IMR-90 (cell line): ENCODE results near the gene INMT. TPM values are rescaled to one million over a fixed set of nuclear protein-coding genes. Genes with fewer than 3 reads are reported as not detected.

ENCODE experiments used
- ATAC-seq: fragments of 200-7000 bp; cut with Tn5 transposase; 2 replicates; pipeline ENCODE4 v1.9.1; 2020; ENCODE audit warnings: low read depth, mild to moderate bottlenecking, moderate library complexity
- BruUV-seq: library from RNA; stranded (reverse); fragments of 400-500 nt; replicated peaks from 2 replicates; lab custom pipeline; 2021; lab: Mats Ljungman, UMichigan
- CTCF ChIA-PET: fragments of 300-600 bp; formaldehyde crosslinking; extraction: SDS; loops from one replicate; lab custom pipeline; 2021; ENCODE audit warnings: antibody characterized with exemption; lab: Yijun Ruan, JAX
- POLR2A ChIA-PET: fragments of 300-600 bp; sonication (Branson Sonifier 250); formaldehyde crosslinking; loops from one replicate; lab custom pipeline; 2022; ENCODE audit warnings: antibody characterized with exemption; ENCODE audit not compliant: unreplicated experiment; lab: Charles Lee
- DNase-seq: peaks from one replicate; pipeline ENCODE4 v3.0.0; 2013
- H2AFZ ChIP-seq: replicated peaks from 2 replicates; pipeline ENCODE3; 2013; ENCODE audit warnings: low read length, mild to moderate bottlenecking; ENCODE audit not compliant: poor library complexity
- H2AK5ac ChIP-seq: 2 replicates; pipeline ENCODE4 v1.6.1; 2013; ENCODE audit warnings: low read depth, low read length, inconsistent platforms
- H2AK9ac ChIP-seq: replicated peaks from 2 replicates; pipeline ENCODE3; 2013; ENCODE audit warnings: mild to moderate bottlenecking, low read depth, low read length, moderate library complexity; ENCODE audit not compliant: poor library complexity
- H2BK120ac ChIP-seq: 2 replicates; pipeline ENCODE4 v1.6.1; 2013; ENCODE audit warnings: low read depth, low read length, inconsistent platforms
- H2BK15ac ChIP-seq: 3 replicates; pipeline ENCODE4 v1.6.1; 2013; ENCODE audit warnings: low read depth, low read length, inconsistent platforms
- H2BK20ac ChIP-seq: 2 replicates; pipeline ENCODE4 v1.6.1; 2013; ENCODE audit warnings: low read depth, mild to moderate bottlenecking, inconsistent platforms, low read length, moderate library complexity
- H2BK5ac ChIP-seq: 2 replicates; pipeline ENCODE4 v1.6.1; 2013; ENCODE audit warnings: mild to moderate bottlenecking, low read depth, low read length, inconsistent platforms; ENCODE audit not compliant: poor library complexity, severe bottlenecking
- H3K14ac ChIP-seq: replicated peaks from 2 replicates; pipeline ENCODE4 v1.6.1; 2013; ENCODE audit warnings: low read depth, low read length, inconsistent platforms
- H3K18ac ChIP-seq: 2 replicates; pipeline ENCODE4 v1.6.1; 2013; ENCODE audit warnings: low read depth, low read length, control low read depth
- H3K23ac ChIP-seq: 2 replicates; pipeline ENCODE4 v1.6.1; 2013; ENCODE audit warnings: low read depth, low read length, inconsistent platforms
- H3K27ac ChIP-seq: 2 replicates; pipeline ENCODE4 v1.5.1; 2013; ENCODE audit warnings: mild to moderate bottlenecking, control low read depth, low read length; ENCODE audit not compliant: insufficient read depth
- H3K27me3 ChIP-seq: 2 replicates; pipeline ENCODE4 v1.6.1; 2013; ENCODE audit warnings: low read length; ENCODE audit not compliant: control insufficient read depth, insufficient read depth
- H3K36me3 ChIP-seq: 2 replicates; pipeline ENCODE4 v1.6.1; 2013; ENCODE audit warnings: low read length, mixed read lengths; ENCODE audit not compliant: control insufficient read depth, insufficient read depth
- H3K4ac ChIP-seq: 2 replicates; pipeline ENCODE4 v1.6.1; 2013; ENCODE audit warnings: low read depth, low read length, inconsistent platforms
- H3K4me1 ChIP-seq: 2 replicates; pipeline ENCODE4 v1.6.1; 2013; ENCODE audit warnings: low read length, mixed read lengths; ENCODE audit not compliant: control insufficient read depth, insufficient read depth
- H3K4me2 ChIP-seq: 2 replicates; pipeline ENCODE4 v1.6.1; 2013; ENCODE audit warnings: low read depth, mild to moderate bottlenecking, control low read depth, low read length, moderate library complexity
- H3K4me3 ChIP-seq: 2 replicates; pipeline ENCODE4 v1.5.1; 2013; ENCODE audit warnings: low read depth, mild to moderate bottlenecking, control low read depth, low read length, moderate library complexity; ENCODE audit not compliant: insufficient read depth
- H3K56ac ChIP-seq: 2 replicates; pipeline ENCODE4 v1.6.1; 2013; ENCODE audit warnings: low read length, inconsistent platforms; ENCODE audit not compliant: insufficient read depth; ENCODE audit errors: extremely low read depth
- H3K79me1 ChIP-seq, 2 experiments: 2 replicates each; pipeline ENCODE4 v1.6.1; 2013; ENCODE audit warnings: low read length in 2 of 2, inconsistent platforms in 1 of 2, low read depth in 1 of 2
- H3K9ac ChIP-seq: 2 replicates; pipeline ENCODE4 v1.6.1; 2013; ENCODE audit warnings: low read depth, low read length, control low read depth
- H3K9me1 ChIP-seq: 2 replicates; pipeline ENCODE4 v1.6.1; 2013; ENCODE audit warnings: low read length, inconsistent platforms; ENCODE audit not compliant: insufficient read depth
- H3K9me3 ChIP-seq: 2 replicates; pipeline ENCODE4 v1.6.1; 2013; ENCODE audit warnings: low read length; ENCODE audit not compliant: control insufficient read depth, insufficient read depth
- H4K20me1 ChIP-seq: 2 replicates; pipeline ENCODE4 v1.6.1; 2013; ENCODE audit warnings: low read length, inconsistent platforms; ENCODE audit not compliant: insufficient read depth
- H4K5ac ChIP-seq: 2 replicates; pipeline ENCODE4 v1.6.1; 2013; ENCODE audit warnings: mild to moderate bottlenecking, low read depth, low read length, control low read depth
- H4K8ac ChIP-seq, 2 experiments: 2 replicates each; pipeline ENCODE4 v1.6.1; 2013; ENCODE audit warnings: low read depth in 2 of 2, low read length in 2 of 2, control low read depth in 1 of 2, inconsistent platforms in 1 of 2
- H4K91ac ChIP-seq: 2 replicates; pipeline ENCODE4 v1.6.1; 2013; ENCODE audit warnings: low read depth, low read length, inconsistent platforms; ENCODE audit not compliant: insufficient read depth
- CEBPB ChIP-seq: IDR thresholded peaks from 2 replicates; pipeline ENCODE4 v1.6.1; 2012; ENCODE audit warnings: low read depth, low read length, improper control_type of control experiment
- CHD1 ChIP-seq: IDR thresholded peaks from 2 replicates; pipeline ENCODE4 v1.6.1; 2012; ENCODE audit warnings: low read depth, low read length, improper control_type of control experiment
- CTCF ChIP-seq: conservative IDR thresholded peaks from 2 replicates; pipeline ENCODE4 v1.5.1; 2012; ENCODE audit warnings: mild to moderate bottlenecking, low read depth, low read length, improper control_type of control experiment
- ELK1 ChIP-seq: fragments of 150-350 bp; IDR thresholded peaks from 2 replicates; pipeline ENCODE4 v1.6.1; 2016; ENCODE audit warnings: low read depth, mild to moderate bottlenecking, low read length, moderate library complexity, borderline replicate concordance
- FOS ChIP-seq: fragments of 150-350 bp; IDR thresholded peaks from 2 replicates; pipeline ENCODE4 v1.6.1; 2016; ENCODE audit warnings: low read depth, low read length
- MAFK ChIP-seq: IDR thresholded peaks from 2 replicates; pipeline ENCODE4 v1.6.1; 2012; ENCODE audit warnings: low read depth, low read length, improper control_type of control experiment
- MAZ ChIP-seq: IDR thresholded peaks from 2 replicates; pipeline ENCODE4 v1.6.1; 2012; ENCODE audit warnings: low read depth, mild to moderate bottlenecking, low read length, improper control_type of control experiment, moderate library complexity, borderline replicate concordance
- MXI1 ChIP-seq: IDR thresholded peaks from 2 replicates; pipeline ENCODE4 v1.6.1; 2012; ENCODE audit warnings: low read depth, mild to moderate bottlenecking, low read length, moderate library complexity, borderline replicate concordance
- POLR2A ChIP-seq: IDR thresholded peaks from 2 replicates; pipeline ENCODE4 v1.6.1; 2012; ENCODE audit warnings: mild to moderate bottlenecking, low read depth, low read length
- RCOR1 ChIP-seq: IDR thresholded peaks from 2 replicates; pipeline ENCODE4 v1.6.1; 2012; ENCODE audit warnings: mild to moderate bottlenecking, low read length, improper control_type of control experiment; ENCODE audit not compliant: insufficient replicate concordance
- RFX5 ChIP-seq: IDR thresholded peaks from 2 replicates; pipeline ENCODE4 v1.8.0; 2012; ENCODE audit warnings: low read depth, mild to moderate bottlenecking, low read length, moderate library complexity
- SMC3 ChIP-seq: fragments of 150-350 bp; IDR thresholded peaks from 2 replicates; pipeline ENCODE4 v1.6.1; 2016; ENCODE audit warnings: low read depth, mild to moderate bottlenecking, antibody characterized with exemption, low read length, moderate library complexity
- USF2 ChIP-seq: fragments of 150-350 bp; IDR thresholded peaks from 2 replicates; pipeline ENCODE4 v1.6.1; 2017; ENCODE audit warnings: mild to moderate bottlenecking, antibody characterized with exemption, low read length, low read depth
- WGBS, 2 experiments: methylation state at CpG; one replicate each; pipeline versions ENCODE4 v1.1.5 to v1.1.7; 2013; ENCODE audit warnings: missing lambda C conversion rate in 2 of 2; ENCODE audit not compliant: insufficient read length in 1 of 2; ENCODE audit errors: extremely low coverage in 2 of 2; 5-methylcytosine and 5-hydroxymethylcytosine counted together
- dilution Hi-C: fragments of 300-500 bp; cut with HindIII; formaldehyde crosslinking; loops from one replicate; pipeline ENCODE4 v1.14.3; 2018; ENCODE audit warnings: low sequenced_read_pairs; ENCODE audit not compliant: unreplicated experiment
- in situ Hi-C: fragments of 300-500 bp; cut with MboI; formaldehyde crosslinking; loops from 3 replicates; pipeline ENCODE4 v1.14.3; 2019; ENCODE audit warnings: low sequenced_read_pairs, inconsistent platforms, mixed read lengths
- intact Hi-C: fragments of 100-400 bp; cut with micrococcal nuclease; formaldehyde crosslinking; loops from 2 replicates; pipeline ENCODE4 v1.10.0; 2022
- polyA plus RNA-seq, 3 experiments: library from polyadenylated mRNA; depleted of rRNA; stranded (reverse); fragments of >200 nt; gene quantifications; 2 replicates each; pipeline ENCODE4 v1.2.3, GENCODE V29; 2012; ENCODE audit warnings: low replicate concordance in 1 of 3
- total RNA-seq: library from RNA; depleted of rRNA; stranded (reverse); fragments of >200 nt; gene quantifications from 2 replicates; pipeline ENCODE4 v1.2.3, GENCODE V29; 2012

The INMT gene
- total and polyA plus RNA-seq, 2 of the 4 experiments (the other 2 are of a cell fraction): 0.39 to 2.2 TPM

- peak overlapping the region; percentile 71 for H3K27ac ChIP-seq
- H3K9me3 ChIP-seq: no peaks in the 10 kb centered on the region
- H4K20me1 ChIP-seq: no peaks in the 10 kb centered on the region
- no TSS peak for BruUV-seq
- ChIA-PET POLR2A (no interaction called here), CTCF (no interaction called here)
- peak; percentile 2 for ATAC-seq
- peak overlapping the region; percentile 42 for H4K91ac ChIP-seq
- peak overlapping the region; percentile 65 for H3K56ac ChIP-seq
- H3K4ac ChIP-seq: peak overlapping the region; percentile 65
- peak overlapping the region; percentile 75 for H3K9ac ChIP-seq
- H3K4me1 ChIP-seq: 0 out of 2 replicates have a peak, but pooled peaks cover 1% of the 10 kb centered on the region
- dilution Hi-C loops (no loop called here), in situ Hi-C loops (no loop called here), intact Hi-C loops (loop anchor here (1.0 kb wide), 1 partner anchor 21 kb away; no protein-coding TSS in a partner anchor)
- H3K23ac ChIP-seq: peak overlapping the region; percentile 76
- H2BK5ac ChIP-seq: peak overlapping the region; percentile 23
- no CpG with 5 or more reads among the region's 15 CpGs for WGBS, 2 experiments
- peak overlapping the region; percentile 12; the same call in 1 of the 2 replicates for H3K18ac ChIP-seq
- H4K5ac ChIP-seq: 0 out of 2 replicates have a peak overlapping the region, but pooled peaks have one; percentile 7
- H2AK5ac ChIP-seq: peak overlapping the region; percentile 42
- peak overlapping the region; percentile 11; the same call in 1 of the 2 replicates for H2BK20ac ChIP-seq
- H3K27me3 ChIP-seq: no peaks in the 10 kb centered on the region
- peak overlapping the region; percentile 66 for H2AK9ac ChIP-seq
- no peaks in the 10 kb centered on the region for H3K36me3 ChIP-seq
- H3K79me1 ChIP-seq: peaks cover 9 to 28% of the 10 kb centered on the region in 2 experiments
- 0 out of 3 replicates have a peak overlapping the region, but pooled peaks have one; percentile 1 for H2BK15ac ChIP-seq
- DNase-seq: no peak
- peak overlapping the region; percentile 65 for H3K4me3 ChIP-seq
- H3K9me1 ChIP-seq: peaks cover 7% of the 10 kb centered on the region
- H2BK120ac ChIP-seq: peak overlapping the region; percentile 46; the same call in 1 of the 2 replicates
- H4K8ac ChIP-seq: peak overlapping the region; percentile 66 to 88
- H3K4me2 ChIP-seq: peak overlapping the region; percentile 98
- peak overlapping the region; percentile 76 for H3K14ac ChIP-seq
- TF ChIP-seq ELK1 (no peak), CTCF (no peak), MAFK (no peak), CEBPB (no peak), FOS (no peak), SMC3 (no peak), USF2 (no peak), CHD1 (no peak), MAZ (no peak), MXI1 (no peak), RFX5 (no peak), RCOR1 (no peak), POLR2A (no peak)
- H2AFZ ChIP-seq: peak overlapping the region; percentile 99
Measured at GRCh38 chr7:30771880-30772425, 20.0 kb downstream of the INMT start.
